Panc1 (cell line): ENCODE data around the gene THEM5. TPM values are rescaled to one million over a fixed set of nuclear protein-coding genes. Genes with fewer than 3 reads are reported as not detected.

Experiments used
- ATAC-seq: fragments of 200-7000 bp; cut with Tn5 transposase; 2 replicates; pipeline ENCODE4 v1.9.1; 2020; ENCODE audit warnings: mild to moderate bottlenecking, moderate library complexity
- BruUV-seq: library from RNA; stranded (reverse); fragments of 400-500 nt; replicated peaks from 2 replicates; lab custom pipeline; 2021; lab: Mats Ljungman, UMichigan
- CTCF ChIA-PET: fragments of 300-600 bp; sonication (Branson Sonifier 250); formaldehyde crosslinking; loops from one replicate; lab custom pipeline; 2022; ENCODE audit warnings: antibody characterized with exemption; lab: Charles Lee
- POLR2A ChIA-PET: fragments of 300-600 bp; sonication (Branson Sonifier 250); formaldehyde crosslinking; loops from one replicate; lab custom pipeline; 2022; ENCODE audit warnings: antibody characterized with exemption; lab: Charles Lee
- DNase-seq: peaks from one replicate; pipeline ENCODE4 v3.0.0-alpha.2; 2010; ENCODE audit warnings: low read depth, low spot score
- H3K27ac ChIP-seq: 2 replicates; pipeline ENCODE4 v1.5.1; 2011; ENCODE audit warnings: mild to moderate bottlenecking, low read length, inconsistent platforms
- H3K27me3 ChIP-seq: fragments of 200-500 bp; sonication (Bioruptor generic); 2 replicates; pipeline ENCODE4 v1.6.0; 2014; ENCODE audit warnings: low read length, inconsistent platforms; ENCODE audit not compliant: control insufficient read depth, insufficient read depth
- H3K36me3 ChIP-seq: fragments of 200-500 bp; sonication (Bioruptor generic); 2 replicates; pipeline ENCODE4 v1.5.1; 2014; ENCODE audit warnings: inconsistent platforms, mild to moderate bottlenecking, low read length, moderate library complexity; ENCODE audit not compliant: control insufficient read depth, insufficient read depth
- H3K4me1 ChIP-seq: 2 replicates; pipeline ENCODE4 v1.5.1; 2011; ENCODE audit warnings: inconsistent platforms, mild to moderate bottlenecking, low read length, moderate library complexity; ENCODE audit not compliant: control insufficient read depth, insufficient read depth
- H3K4me3 ChIP-seq, 2 experiments: 2 replicates each; pipeline ENCODE4 v1.5.1; 2011 to 2012; ENCODE audit warnings: low read depth in 2 of 2, low read length in 2 of 2, mild to moderate bottlenecking in 2 of 2, inconsistent platforms in 1 of 2, moderate library complexity in 1 of 2
- H3K9me3 ChIP-seq: fragments of 200-500 bp; sonication (Bioruptor generic); 2 replicates; pipeline ENCODE4 v1.5.1; 2014; ENCODE audit warnings: low read depth, mild to moderate bottlenecking, inconsistent platforms, low read length, moderate library complexity; ENCODE audit not compliant: control insufficient read depth, insufficient read depth
- CTCF ChIP-seq: fragments of 450-650 bp; IDR thresholded peaks from 2 replicates; pipeline ENCODE4 v1.5.1; 2017; ENCODE audit warnings: mild to moderate bottlenecking
- POLR2AphosphoS5 ChIP-seq: IDR thresholded peaks from 2 replicates; pipeline ENCODE4 v1.6.1; 2012; ENCODE audit warnings: mild to moderate bottlenecking, low read depth, low read length, moderate library complexity
- SIN3A ChIP-seq: IDR thresholded peaks from 2 replicates; pipeline ENCODE4 v1.6.1; 2012; ENCODE audit warnings: low read depth, mild to moderate bottlenecking, low read length, moderate library complexity, borderline replicate concordance; ENCODE audit not compliant: insufficient read depth
- TCF7L2 ChIP-seq: IDR thresholded peaks from 2 replicates; pipeline ENCODE4 v1.6.1; 2011; ENCODE audit warnings: mild to moderate bottlenecking, low read depth, low read length, inconsistent platforms
- in situ Hi-C: cut with HindIII; loops from 2 replicates; pipeline ENCODE4 v1.10.0; 2016; ENCODE audit warnings: low sequenced_read_pairs, low pct_unique_long_range_greater_than_20kb
- intact Hi-C: fragments of 100-400 bp; cut with micrococcal nuclease; formaldehyde crosslinking; loops from one replicate; pipeline ENCODE4 v1.10.0; 2022; ENCODE audit not compliant: unreplicated experiment
- total RNA-seq: library from RNA; stranded (reverse); gene quantifications from one replicate; pipeline ENCODE4 v1.2.1, GENCODE V29; 2021; ENCODE audit not compliant: unreplicated experiment
- TF ChIP-seq, protein P1 (sequence below), 2 experiments: IDR thresholded peaks; 2 replicates each; pipeline ENCODE4 v1.6.1; 2011 to 2012; ENCODE audit warnings: low read depth in 2 of 2, control low read depth in 1 of 2, low read length in 1 of 2, mild to moderate bottlenecking in 1 of 2, moderate library complexity in 1 of 2; ENCODE audit not compliant: insufficient read depth in 1 of 2

Gene THEM5
- total RNA-seq, 1 experiment from 2014 or later: not detected

- BruUV-seq: no TSS peak
- H3K27me3 ChIP-seq: no peaks in the 10 kb centered on the region
- in situ Hi-C loops (no loop called here), intact Hi-C loops (no loop called here)
- H3K4me1 ChIP-seq: peaks cover 3% of the 10 kb centered on the region; the same call in 1 of the 2 replicates
- H3K36me3 ChIP-seq: no peaks in the 10 kb centered on the region
- TF ChIP-seq CTCF: no peak
- no peak for TF ChIP-seq TCF7L2
- TF ChIP-seq POLR2AphosphoS5: no peak
- TF ChIP-seq, protein P1, sequence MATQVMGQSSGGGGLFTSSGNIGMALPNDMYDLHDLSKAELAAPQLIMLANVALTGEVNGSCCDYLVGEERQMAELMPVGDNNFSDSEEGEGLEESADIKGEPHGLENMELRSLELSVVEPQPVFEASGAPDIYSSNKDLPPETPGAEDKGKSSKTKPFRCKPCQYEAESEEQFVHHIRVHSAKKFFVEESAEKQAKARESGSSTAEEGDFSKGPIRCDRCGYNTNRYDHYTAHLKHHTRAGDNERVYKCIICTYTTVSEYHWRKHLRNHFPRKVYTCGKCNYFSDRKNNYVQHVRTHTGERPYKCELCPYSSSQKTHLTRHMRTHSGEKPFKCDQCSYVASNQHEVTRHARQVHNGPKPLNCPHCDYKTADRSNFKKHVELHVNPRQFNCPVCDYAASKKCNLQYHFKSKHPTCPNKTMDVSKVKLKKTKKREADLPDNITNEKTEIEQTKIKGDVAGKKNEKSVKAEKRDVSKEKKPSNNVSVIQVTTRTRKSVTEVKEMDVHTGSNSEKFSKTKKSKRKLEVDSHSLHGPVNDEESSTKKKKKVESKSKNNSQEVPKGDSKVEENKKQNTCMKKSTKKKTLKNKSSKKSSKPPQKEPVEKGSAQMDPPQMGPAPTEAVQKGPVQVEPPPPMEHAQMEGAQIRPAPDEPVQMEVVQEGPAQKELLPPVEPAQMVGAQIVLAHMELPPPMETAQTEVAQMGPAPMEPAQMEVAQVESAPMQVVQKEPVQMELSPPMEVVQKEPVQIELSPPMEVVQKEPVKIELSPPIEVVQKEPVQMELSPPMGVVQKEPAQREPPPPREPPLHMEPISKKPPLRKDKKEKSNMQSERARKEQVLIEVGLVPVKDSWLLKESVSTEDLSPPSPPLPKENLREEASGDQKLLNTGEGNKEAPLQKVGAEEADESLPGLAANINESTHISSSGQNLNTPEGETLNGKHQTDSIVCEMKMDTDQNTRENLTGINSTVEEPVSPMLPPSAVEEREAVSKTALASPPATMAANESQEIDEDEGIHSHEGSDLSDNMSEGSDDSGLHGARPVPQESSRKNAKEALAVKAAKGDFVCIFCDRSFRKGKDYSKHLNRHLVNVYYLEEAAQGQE (IDR thresholded peaks at IDR 0.05; ENCODE audit: insufficient read depth in 1 of 2, low read depth in 2 of 2, low read length in 1 of 2): no peak
- no peak for TF ChIP-seq SIN3A
- ATAC-seq: no peak
- H3K4me3 ChIP-seq: no peak overlapping the region
- H3K27ac ChIP-seq: no peak overlapping the region
- POLR2A ChIA-PET: no interaction called here
- DNase-seq: no peak
- no peaks in the 10 kb centered on the region for H3K9me3 ChIP-seq
- CTCF ChIA-PET: no interaction called here
Observed at GRCh38 chr1:151813271-151813977, 40.1 kb downstream of the THEM5 start.

DNA sequence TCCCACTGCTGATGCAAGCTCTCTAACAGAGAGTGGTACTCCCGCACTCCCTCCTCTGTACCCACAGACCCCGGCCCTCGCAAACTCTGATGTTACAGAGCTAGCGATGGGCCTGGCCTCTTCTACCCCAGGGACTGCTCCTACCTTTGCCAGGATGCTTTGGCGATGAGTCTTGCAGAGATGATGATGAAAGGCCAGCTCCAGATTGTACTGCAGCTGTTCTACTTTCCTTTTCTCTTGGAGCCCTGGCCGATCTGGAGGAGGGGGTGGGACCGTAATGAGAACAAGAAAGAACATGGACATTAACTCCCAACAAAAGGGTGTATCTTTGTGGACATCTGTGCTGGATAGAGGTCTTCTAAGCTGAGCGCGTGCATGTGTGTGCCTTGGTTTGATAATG is 42.3 kb downstream of the THEM5 start:
- BruUV-seq: no TSS peak
- TF ChIP-seq, protein P1 (IDR thresholded peaks at IDR 0.05; ENCODE audit: insufficient read depth in 1 of 2, low read depth in 2 of 2, low read length in 1 of 2): no peak
- TF ChIP-seq SIN3A (no peak), TCF7L2 (no peak), CTCF (no peak), POLR2AphosphoS5 (no peak)
- Histone ChIP-seq H3K4me3 (no peak overlapping the region), H3K4me1 (peaks cover 3% of the 10 kb centered on the region; the same call in 1 of the 2 replicates), H3K27me3 (no peaks in the 10 kb centered on the region), H3K9me3 (no peaks in the 10 kb centered on the region), H3K27ac (no peak overlapping the region), H3K36me3 (no peaks in the 10 kb centered on the region)
- ChIA-PET CTCF (interaction anchor here (0.5 kb wide), 1 partner anchor 53 kb away, joined by 3 read pairs; no protein-coding TSS in a partner anchor), POLR2A (interaction anchor here (0.5 kb wide), 1 partner anchor 53 kb away, joined by 8 read pairs; no protein-coding TSS in a partner anchor)
- DNase-seq (no peak), ATAC-seq (no peak)
- intact Hi-C loops: no loop called here
- in situ Hi-C loops: no loop called here
